Measurements from ENCODE around the gene GABBR2.

Gene GABBR2

DNA sequence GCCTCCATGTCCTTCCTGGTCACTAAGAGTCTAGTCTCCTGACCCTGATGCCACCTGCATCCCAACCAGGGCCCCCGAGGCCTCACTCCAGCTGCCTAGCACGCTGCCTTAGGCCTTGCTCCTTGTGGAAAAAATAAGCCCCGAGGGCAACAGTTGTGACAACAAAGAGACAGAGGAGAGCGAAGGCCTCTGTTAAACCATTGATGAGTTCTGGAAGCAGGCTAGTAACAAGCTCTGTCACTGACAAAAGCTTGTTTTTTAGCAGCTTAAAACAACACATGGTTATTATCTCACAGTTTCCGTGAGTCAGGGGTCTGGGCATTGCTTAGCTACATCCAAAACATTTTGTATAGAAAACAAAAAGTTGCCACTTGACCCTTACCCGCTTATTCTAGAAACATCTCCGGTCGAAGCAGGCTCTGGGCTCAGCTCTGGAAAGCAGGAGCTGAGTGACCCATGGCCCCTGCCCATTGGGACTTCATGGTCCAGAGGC lies 405.1 kb downstream of the GABBR2 start:
- Histone ChIP-seq H3K27ac (ENCODE audit: low read depth, low read length) (no peak overlapping the region), H3K4me3 (ENCODE audit: low read depth, low read length) (no peak overlapping the region), H3K9me3 (ENCODE audit: insufficient read depth, low read depth, low read length) (no peaks in the 10 kb centered on the region), H3K9ac (ENCODE audit: low read length) (no peak overlapping the region), H2AFZ (ENCODE audit: insufficient read depth, low read length, poor library complexity) (no peak overlapping the region), H2BK120ac (ENCODE audit: insufficient read depth, low read length, poor library complexity) (no peak overlapping the region), H2AK5ac (ENCODE audit: low read length) (no peak overlapping the region), H3K14ac (ENCODE audit: low read length) (peak overlapping the region; percentile 33), H3K36me3 (ENCODE audit: control insufficient read depth in 1 of 2, insufficient read depth in 2 of 2, low read length in 2 of 2) (no peaks in the 10 kb centered on the region), H3K23ac (ENCODE audit: low read length) (no peak overlapping the region), H3K4ac (ENCODE audit: low read depth, low read length) (no peak overlapping the region), H2BK12ac (ENCODE audit: low read length) (peak overlapping the region; percentile 8), H3K27me3 (ENCODE audit: insufficient read depth, low read length) (no peaks in the 10 kb centered on the region), H3K79me2 (ENCODE audit: control insufficient read depth, insufficient read depth, low read length, poor library complexity) (no peaks in the 10 kb centered on the region), H4K8ac (ENCODE audit: low read depth, low read length) (no peak overlapping the region), H4K91ac (ENCODE audit: low read depth, low read length) (no peak overlapping the region), H4K12ac (ENCODE audit: low read depth, low read length) (no peak overlapping the region), H3K4me1 (ENCODE audit: control insufficient read depth in 1 of 2, insufficient read depth in 2 of 2, low read length in 2 of 2) (peaks cover 19 to 25% of the 10 kb centered on the region in 2 experiments), H3K79me1 (ENCODE audit: low read length) (peaks cover 4% of the 10 kb centered on the region), H2BK5ac (ENCODE audit: low read depth, low read length, poor library complexity) (peak overlapping the region; percentile 3), H3K4me2 (ENCODE audit: low read length) (no peak overlapping the region), H3K18ac (ENCODE audit: low read length) (no peak overlapping the region)
- WGBS (ENCODE audit: extremely low coverage, insufficient coverage, insufficient read length), result no CpG with 5 or more reads among the region's 8 CpGs
- peak; percentile 84 to 96 for DNase-seq

- H4K8ac ChIP-seq (ENCODE audit: low read depth, low read length), result no peak overlapping the region
- H3K14ac ChIP-seq (ENCODE audit: low read length), result no peak overlapping the region
- WGBS (ENCODE audit: extremely low coverage, insufficient coverage, insufficient read length), result no CpG with 5 or more reads among the region's 13 CpGs
- no peak overlapping the region for H3K4me2 ChIP-seq (ENCODE audit: low read length)
- no peaks in the 10 kb centered on the region for H3K79me2 ChIP-seq (ENCODE audit: control insufficient read depth, insufficient read depth, low read length, poor library complexity)
- H2BK12ac ChIP-seq (ENCODE audit: low read length), result no peak overlapping the region
- H4K91ac ChIP-seq (ENCODE audit: low read depth, low read length), result no peak overlapping the region
- H3K4ac ChIP-seq (ENCODE audit: low read depth, low read length), result no peak overlapping the region
- no peak overlapping the region for H2BK120ac ChIP-seq (ENCODE audit: insufficient read depth, low read length, poor library complexity)
- H2AK5ac ChIP-seq (ENCODE audit: low read length), result no peak overlapping the region
- no peak overlapping the region for H3K27ac ChIP-seq (ENCODE audit: low read depth, low read length)
- DNase-seq, result peak in 1 of 2 donors; percentile 59
- H3K23ac ChIP-seq (ENCODE audit: low read length), result no peak overlapping the region
- no peaks in the 10 kb centered on the region for H3K9me3 ChIP-seq (ENCODE audit: insufficient read depth, low read depth, low read length)
- no peak overlapping the region for H3K9ac ChIP-seq (ENCODE audit: low read length)
- H3K27me3 ChIP-seq (ENCODE audit: insufficient read depth, low read length), result no peaks in the 10 kb centered on the region
- H4K12ac ChIP-seq (ENCODE audit: low read depth, low read length), result no peak overlapping the region
- no peak overlapping the region for H3K4me3 ChIP-seq (ENCODE audit: low read depth, low read length)
- no peaks in the 10 kb centered on the region for H3K36me3 ChIP-seq (ENCODE audit: control insufficient read depth in 1 of 2, insufficient read depth in 2 of 2, low read length in 2 of 2)
- H3K79me1 ChIP-seq (ENCODE audit: low read length), result peaks cover 4% of the 10 kb centered on the region
- no peak overlapping the region for H2BK5ac ChIP-seq (ENCODE audit: low read depth, low read length, poor library complexity)
- H2AFZ ChIP-seq (ENCODE audit: insufficient read depth, low read length, poor library complexity), result no peak overlapping the region
- no peak overlapping the region for H3K18ac ChIP-seq (ENCODE audit: low read length)
- peaks cover 19 to 25% of the 10 kb centered on the region in 2 experiments for H3K4me1 ChIP-seq (ENCODE audit: control insufficient read depth in 1 of 2, insufficient read depth in 2 of 2, low read length in 2 of 2)
Measured at GRCh38 chr9:98302938-98303632, 405.6 kb downstream of the GABBR2 start.

- Histone ChIP-seq H2AFZ (ENCODE audit: insufficient read depth, low read length, poor library complexity) (no peak overlapping the region), H3K4me1 (ENCODE audit: control insufficient read depth in 1 of 2, insufficient read depth in 2 of 2, low read length in 2 of 2) (peaks cover 19 to 22% of the 10 kb centered on the region in 2 experiments), H2BK12ac (ENCODE audit: low read length) (no peak overlapping the region), H3K4me3 (ENCODE audit: low read depth, low read length) (no peak overlapping the region), H4K12ac (ENCODE audit: low read depth, low read length) (no peak overlapping the region), H3K18ac (ENCODE audit: low read length) (no peak overlapping the region), H3K79me1 (ENCODE audit: low read length) (peaks cover 4% of the 10 kb centered on the region), H3K4me2 (ENCODE audit: low read length) (no peak overlapping the region), H4K91ac (ENCODE audit: low read depth, low read length) (no peak overlapping the region), H2BK120ac (ENCODE audit: insufficient read depth, low read length, poor library complexity) (no peak overlapping the region), H3K4ac (ENCODE audit: low read depth, low read length) (no peak overlapping the region), H3K27me3 (ENCODE audit: insufficient read depth, low read length) (no peaks in the 10 kb centered on the region), H3K23ac (ENCODE audit: low read length) (no peak overlapping the region), H3K14ac (ENCODE audit: low read length) (no peak overlapping the region), H2BK5ac (ENCODE audit: low read depth, low read length, poor library complexity) (no peak overlapping the region), H3K9ac (ENCODE audit: low read length) (no peak overlapping the region), H3K36me3 (ENCODE audit: control insufficient read depth in 1 of 2, insufficient read depth in 2 of 2, low read length in 2 of 2) (no peaks in the 10 kb centered on the region), H2AK5ac (ENCODE audit: low read length) (no peak overlapping the region), H3K27ac (ENCODE audit: low read depth, low read length) (no peak overlapping the region), H3K9me3 (ENCODE audit: insufficient read depth, low read depth, low read length) (no peaks in the 10 kb centered on the region), H4K8ac (ENCODE audit: low read depth, low read length) (no peak overlapping the region), H3K79me2 (ENCODE audit: control insufficient read depth, insufficient read depth, low read length, poor library complexity) (no peaks in the 10 kb centered on the region)
- no peak for DNase-seq
- WGBS (ENCODE audit: extremely low coverage, insufficient coverage, insufficient read length), result no CpG with 5 or more reads among the region's 5 CpGs
Measured at GRCh38 chr9:98302150-98302549, 406.6 kb downstream of the GABBR2 start.

DNA sequence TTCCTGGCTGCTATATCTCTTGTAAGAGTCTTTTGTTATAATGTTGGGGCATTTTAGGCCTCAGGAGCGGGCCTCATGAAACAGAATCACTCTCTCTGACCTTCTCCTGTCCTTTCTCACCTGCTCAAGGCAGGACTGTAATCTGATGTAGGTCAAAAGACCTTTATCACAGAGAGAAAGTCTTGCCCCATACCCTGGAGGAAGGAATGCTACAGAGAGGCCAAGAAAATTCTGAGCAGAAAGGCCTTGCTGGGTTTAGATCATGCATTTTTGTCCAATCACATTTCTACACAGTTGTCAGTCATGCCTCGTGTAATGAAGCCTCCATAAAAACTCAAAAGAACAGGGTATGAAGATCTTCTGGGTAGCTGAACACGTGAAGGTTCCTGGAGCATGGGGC lies 408.1 kb downstream of the GABBR2 start:
- no peak overlapping the region for H4K8ac ChIP-seq (ENCODE audit: low read depth, low read length)
- WGBS (ENCODE audit: extremely low coverage, insufficient coverage, insufficient read length), result no CpG with 5 or more reads among the region's 3 CpGs
- no peak overlapping the region for H3K27ac ChIP-seq (ENCODE audit: low read depth, low read length)
- H3K36me3 ChIP-seq (ENCODE audit: control insufficient read depth in 1 of 2, insufficient read depth in 2 of 2, low read length in 2 of 2), result no peaks in the 10 kb centered on the region
- no peak overlapping the region for H2AFZ ChIP-seq (ENCODE audit: insufficient read depth, low read length, poor library complexity)
- no peak overlapping the region for H3K4me2 ChIP-seq (ENCODE audit: low read length)
- no peak overlapping the region for H2AK5ac ChIP-seq (ENCODE audit: low read length)
- no peak overlapping the region for H3K23ac ChIP-seq (ENCODE audit: low read length)
- peak; percentile 64 to 84 for DNase-seq
- H3K4me3 ChIP-seq (ENCODE audit: low read depth, low read length), result no peak overlapping the region
- no peak overlapping the region for H4K91ac ChIP-seq (ENCODE audit: low read depth, low read length)
- H2BK12ac ChIP-seq (ENCODE audit: low read length), result no peak overlapping the region
- no peak overlapping the region for H3K18ac ChIP-seq (ENCODE audit: low read length)
- H3K4ac ChIP-seq (ENCODE audit: low read depth, low read length), result no peak overlapping the region
- H2BK120ac ChIP-seq (ENCODE audit: insufficient read depth, low read length, poor library complexity), result no peak overlapping the region
- H3K9me3 ChIP-seq (ENCODE audit: insufficient read depth, low read depth, low read length), result no peaks in the 10 kb centered on the region
- H3K27me3 ChIP-seq (ENCODE audit: insufficient read depth, low read length), result no peaks in the 10 kb centered on the region
- peaks cover 16% of the 10 kb centered on the region in 2 experiments for H3K4me1 ChIP-seq (ENCODE audit: control insufficient read depth in 1 of 2, insufficient read depth in 2 of 2, low read length in 2 of 2)
- no peak overlapping the region for H3K9ac ChIP-seq (ENCODE audit: low read length)
- H2BK5ac ChIP-seq (ENCODE audit: low read depth, low read length, poor library complexity), result no peak overlapping the region
- H4K12ac ChIP-seq (ENCODE audit: low read depth, low read length), result no peak overlapping the region
- no peaks in the 10 kb centered on the region for H3K79me1 ChIP-seq (ENCODE audit: low read length)
- no peak overlapping the region for H3K14ac ChIP-seq (ENCODE audit: low read length)
- no peaks in the 10 kb centered on the region for H3K79me2 ChIP-seq (ENCODE audit: control insufficient read depth, insufficient read depth, low read length, poor library complexity)

All from trophoblast cell (in vitro differentiated cells and primary cell).